Left ventricle myocardium inferior (tissue), 1 donor: Measurements from ENCODE around the gene ESPN. TPM values are rescaled to one million over a fixed set of nuclear protein-coding genes. Genes with fewer than 3 reads are reported as not detected.
"Not testable (repeated sequence)": the region's sequence is repeated elsewhere in the genome, so short reads cannot be mapped to it uniquely, and the experiment has no call there.

Experiments
- DNase-seq: peaks from one replicate; pipeline ENCODE4 v3.0.0-alpha.2; 2020
- H3K27ac ChIP-seq: fragments of 200-600 bp; replicated peaks from 2 replicates; pipeline ENCODE4 v1.8.0; 2021
- H3K27me3 ChIP-seq: fragments of 200-600 bp; 2 replicates; pipeline ENCODE4 v1.8.0; 2021; ENCODE audit warnings: low read depth
- H3K36me3 ChIP-seq: fragments of 200-600 bp; 2 replicates; pipeline ENCODE4 v1.8.0; 2021
- H3K4me1 ChIP-seq: fragments of 200-600 bp; 2 replicates; pipeline ENCODE4 v1.8.0; 2021
- H3K4me3 ChIP-seq: fragments of 200-600 bp; 2 replicates; pipeline ENCODE4 v1.8.0; 2021; ENCODE audit warnings: mild to moderate bottlenecking, moderate library complexity
- H3K9me3 ChIP-seq: fragments of 200-600 bp; replicated peaks from 2 replicates; pipeline ENCODE4 v1.8.0; 2021
- intact Hi-C: fragments of 100-400 bp; cut with micrococcal nuclease; formaldehyde crosslinking; loops from one replicate; pipeline ENCODE4 v1.11.0; 2022
- total RNA-seq: library from RNA; stranded (reverse); fragmentation: NEBNext Ultra II Directional; extraction: Animal tissue kit (Norgen Biotek cat#: 25700); gene quantifications from one replicate; pipeline ENCODE4 v1.2.1, GENCODE V29; 2021
- TF ChIP-seq, protein P1 (sequence below): fragments of 200-600 bp; IDR thresholded peaks from 2 replicates; pipeline ENCODE4 v1.8.0; 2021; ENCODE audit warnings: antibody characterized with exemption, mild to moderate bottlenecking, borderline replicate concordance
- donor health status: DM: no; HTN: yes; CAD: no; lungs with severe emphysema.

ESPN gene
- total RNA-seq, 1 donor from 2014 or later = 0.41 TPM

- H3K4me3 ChIP-seq = peak overlapping the region; percentile 71
- no peak for DNase-seq
These were observed 31.7 kb upstream of the ESPN start for GRCh38 chr1:6392809-6393399.

GRCh38 chr1:6393400-6394187, 31.0 kb upstream of the ESPN start, which contains the start of gene ACOT7:
Gene ACOT7 (minus strand): TSS chr1:6393767. CDS start chr1:6393399, 368 bp downstream.
- H3K27me3 ChIP-seq = no peaks in the 10 kb centered on the region
- no peaks in the 10 kb centered on the region for H3K9me3 ChIP-seq
- no peaks in the 10 kb centered on the region for H3K36me3 ChIP-seq
- peaks cover 16% of the 10 kb centered on the region for H3K4me1 ChIP-seq
- TF ChIP-seq, protein P1, sequence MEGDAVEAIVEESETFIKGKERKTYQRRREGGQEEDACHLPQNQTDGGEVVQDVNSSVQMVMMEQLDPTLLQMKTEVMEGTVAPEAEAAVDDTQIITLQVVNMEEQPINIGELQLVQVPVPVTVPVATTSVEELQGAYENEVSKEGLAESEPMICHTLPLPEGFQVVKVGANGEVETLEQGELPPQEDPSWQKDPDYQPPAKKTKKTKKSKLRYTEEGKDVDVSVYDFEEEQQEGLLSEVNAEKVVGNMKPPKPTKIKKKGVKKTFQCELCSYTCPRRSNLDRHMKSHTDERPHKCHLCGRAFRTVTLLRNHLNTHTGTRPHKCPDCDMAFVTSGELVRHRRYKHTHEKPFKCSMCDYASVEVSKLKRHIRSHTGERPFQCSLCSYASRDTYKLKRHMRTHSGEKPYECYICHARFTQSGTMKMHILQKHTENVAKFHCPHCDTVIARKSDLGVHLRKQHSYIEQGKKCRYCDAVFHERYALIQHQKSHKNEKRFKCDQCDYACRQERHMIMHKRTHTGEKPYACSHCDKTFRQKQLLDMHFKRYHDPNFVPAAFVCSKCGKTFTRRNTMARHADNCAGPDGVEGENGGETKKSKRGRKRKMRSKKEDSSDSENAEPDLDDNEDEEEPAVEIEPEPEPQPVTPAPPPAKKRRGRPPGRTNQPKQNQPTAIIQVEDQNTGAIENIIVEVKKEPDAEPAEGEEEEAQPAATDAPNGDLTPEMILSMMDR = peak; percentile 35
- peak within 1 kb of the TSS; percentile 97 for H3K27ac ChIP-seq
- intact Hi-C loops = no loop called here
- peak within 1 kb of the TSS; percentile 71 for H3K4me3 ChIP-seq
- DNase-seq = peak; percentile 91

More at GRCh38 chr1:6392809-6393399, 31.7 kb upstream of the ESPN start:
- no peaks in the 10 kb centered on the region for H3K36me3 ChIP-seq
- intact Hi-C loops = no loop called here
- TF ChIP-seq, protein P1 = no peak
- H3K9me3 ChIP-seq = no peaks in the 10 kb centered on the region
- peak overlapping the region; percentile 97 for H3K27ac ChIP-seq
- H3K4me1 ChIP-seq = peaks cover 16% of the 10 kb centered on the region
- no peaks in the 10 kb centered on the region for H3K27me3 ChIP-seq

GRCh38 chr1:6395130-6395529, 29.4 kb upstream of the ESPN start:
- intact Hi-C loops, DNase-seq, H3K27ac ChIP-seq, H3K36me3 ChIP-seq, H3K27me3 ChIP-seq, H3K4me3 ChIP-seq, H3K9me3 ChIP-seq: not testable (repeated sequence)
- H3K4me1 ChIP-seq = peaks cover 16% of the 10 kb centered on the region

DNA sequence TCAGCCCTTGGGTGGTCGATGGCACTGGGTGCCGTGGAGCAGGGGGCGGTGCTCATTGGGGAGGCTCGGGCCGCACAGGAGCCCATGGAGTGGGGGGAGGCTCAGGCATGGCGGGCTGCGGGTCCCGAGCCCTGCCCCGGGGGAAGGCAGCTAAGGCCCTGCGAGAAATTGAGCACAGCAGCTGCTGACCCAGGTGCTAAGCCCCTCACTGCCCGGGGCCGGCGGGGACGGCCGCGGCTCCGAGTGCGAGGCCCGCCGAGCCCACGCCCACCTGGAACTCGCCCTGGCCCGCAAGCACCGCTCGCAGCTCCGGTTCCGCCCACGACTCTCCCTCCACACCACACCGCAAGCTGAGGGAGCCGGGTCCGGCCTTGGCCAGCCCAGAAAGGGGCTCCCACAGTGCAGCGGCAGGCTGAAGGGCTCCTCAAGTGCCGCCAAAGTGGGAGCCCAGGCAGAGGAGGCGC, 28.8 kb upstream of the ESPN start:
- H3K36me3 ChIP-seq, H3K27ac ChIP-seq, H3K4me3 ChIP-seq, H3K9me3 ChIP-seq, H3K27me3 ChIP-seq, intact Hi-C loops, DNase-seq: not testable (repeated sequence)
- H3K4me1 ChIP-seq = peaks cover 16% of the 10 kb centered on the region

DNA sequence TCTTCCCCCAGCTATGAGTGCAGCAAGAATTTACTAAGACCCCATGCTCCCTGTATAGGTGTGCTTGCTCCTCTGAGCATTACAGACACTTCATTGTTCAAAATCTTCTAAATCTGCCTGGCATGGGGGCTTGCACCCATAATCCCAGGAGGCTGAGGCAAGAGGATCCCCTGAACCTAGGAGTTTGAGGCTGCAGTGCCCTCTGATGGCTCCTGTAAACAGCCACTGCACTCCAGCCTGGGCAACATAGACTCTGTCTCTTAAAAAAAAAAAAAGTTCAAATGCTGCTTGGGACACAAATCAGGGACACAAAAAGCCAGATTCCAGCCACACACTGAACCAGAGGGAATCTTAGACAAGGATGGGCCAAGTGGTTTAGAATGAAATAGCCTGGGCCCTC, 27.6 kb upstream of the ESPN start:
- Histone ChIP-seq H3K9me3 (no peaks in the 10 kb centered on the region), H3K36me3 (no peaks in the 10 kb centered on the region), H3K4me3 (no peak overlapping the region), H3K27ac (no peak overlapping the region), H3K4me1 (peaks cover 14% of the 10 kb centered on the region), H3K27me3 (peaks cover 11% of the 10 kb centered on the region)
- no peak for DNase-seq
- TF ChIP-seq, protein P1 = no peak
- intact Hi-C loops = no loop called here

GRCh38 chr1:6397844-6398441, 26.6 kb upstream of the ESPN start:
- intact Hi-C loops = no loop called here
- Histone ChIP-seq H3K36me3 (no peaks in the 10 kb centered on the region), H3K27ac (no peak overlapping the region), H3K27me3 (peaks cover 11% of the 10 kb centered on the region), H3K4me3 (no peak overlapping the region), H3K9me3 (no peaks in the 10 kb centered on the region), H3K4me1 (peaks cover 5% of the 10 kb centered on the region)
- no peak for DNase-seq
- TF ChIP-seq, protein P1 = no peak
